GM12878 (cell line): Measurements from ENCODE around the gene PRSS12. TPM values are rescaled to one million over a fixed set of nuclear protein-coding genes. Genes with fewer than 3 reads are reported as not detected.

Source experiments
- ATAC-seq: fragments of 200-7000 bp; cut with Tn5 transposase; 3 replicates; pipeline ENCODE4 v1.9.1; 2020; ENCODE audit warnings: mild to moderate bottlenecking, moderate library complexity
- BruUV-seq: library from RNA; stranded (reverse); fragments of 400-500 nt; replicated peaks from 2 replicates; lab custom pipeline; 2021; lab: Mats Ljungman, UMichigan
- CTCF ChIA-PET: fragments of 300-600 bp; sonication (Branson Sonifier 250); formaldehyde crosslinking; extraction: SDS; loops from one replicate; lab custom pipeline; 2021; ENCODE audit warnings: inconsistent platforms; lab: Yijun Ruan, JAX
- POLR2A ChIA-PET: fragments of 350-600 bp; formaldehyde crosslinking; extraction: SDS; loops from one replicate; lab custom pipeline; 2021; ENCODE audit warnings: inconsistent platforms; lab: Charles Lee
- RAD21 ChIA-PET: fragments of 300-600 bp; sonication (Branson Sonifier 250); formaldehyde crosslinking; loops from one replicate; lab custom pipeline; 2023; ENCODE audit warnings: antibody characterized with exemption; ENCODE audit not compliant: unreplicated experiment; lab: Charles Lee
- SMC1A ChIA-PET: fragments of 300-600 bp; sonication (Branson Sonifier 250); formaldehyde crosslinking; loops from one replicate; lab custom pipeline; 2023; ENCODE audit not compliant: unreplicated experiment, uncharacterized antibody; lab: Charles Lee
- DNase-seq: peaks from one replicate; pipeline ENCODE4 v3.0.0-alpha.2; 2011; ENCODE audit warnings: low read depth, low spot score
- FAIRE-seq: peaks from 3 replicates; lab custom pipeline; 2011; peaks lifted over from hg19 to GRCh38; lab: Jason Lieb, UNC
- H2AFZ ChIP-seq: 2 replicates; pipeline ENCODE4 v1.6.0; 2011; ENCODE audit warnings: low read depth, low read length, control low read depth; ENCODE audit not compliant: control insufficient read depth
- H3K27ac ChIP-seq: 2 replicates; pipeline ENCODE4 v1.5.1; 2011; ENCODE audit warnings: control low read depth; ENCODE audit not compliant: control insufficient read depth, insufficient read depth
- H3K27me3 ChIP-seq, 2 experiments: replicated peaks in 1 of 2; 2 replicates each; pipeline versions ENCODE4 v1.6.0 to v1.6.1; 2011; ENCODE audit warnings: low read length in 1 of 2; ENCODE audit not compliant: control insufficient read depth in 2 of 2, insufficient read depth in 2 of 2
- H3K36me3 ChIP-seq, 2 experiments: 2 replicates each; pipeline ENCODE4 v1.5.1; 2011; ENCODE audit warnings: low read length in 1 of 2; ENCODE audit not compliant: control insufficient read depth in 2 of 2, insufficient read depth in 2 of 2
- H3K4me1 ChIP-seq: 2 replicates; pipeline ENCODE4 v1.6.1; 2011; ENCODE audit warnings: mild to moderate bottlenecking, low read length, moderate library complexity, mixed read lengths; ENCODE audit not compliant: control insufficient read depth, insufficient read depth
- H3K4me2 ChIP-seq: 2 replicates; pipeline ENCODE4 v1.6.0; 2011; ENCODE audit warnings: control low read depth; ENCODE audit not compliant: control insufficient read depth, insufficient read depth
- H3K4me3 ChIP-seq: fragments of 200-600 bp; sonication (generic); 2 replicates; pipeline ENCODE4 v1.5.1; 2016
- H3K79me2 ChIP-seq: 2 replicates; pipeline ENCODE4 v1.6.0; 2011; ENCODE audit warnings: low read length; ENCODE audit not compliant: control insufficient read depth, insufficient read depth
- H3K9ac ChIP-seq: 2 replicates; pipeline ENCODE4 v1.8.0; 2011; ENCODE audit warnings: low read length, control low read depth, mixed read lengths; ENCODE audit not compliant: control insufficient read depth, insufficient read depth
- H3K9me3 ChIP-seq: replicated peaks from 3 replicates; pipeline ENCODE4 v1.5.1; 2011; ENCODE audit warnings: mild to moderate bottlenecking, low read length; ENCODE audit not compliant: control insufficient read depth, insufficient read depth
- H4K20me1 ChIP-seq: 2 replicates; pipeline ENCODE4 v1.6.0; 2011; ENCODE audit not compliant: control insufficient read depth, insufficient read depth
- BCLAF1 ChIP-seq: fragments of 450-650 bp; IDR thresholded peaks from 2 replicates; pipeline ENCODE4 v1.6.1; 2017; ENCODE audit warnings: antibody characterized with exemption, mild to moderate bottlenecking, moderate library complexity
- BHLHE40 ChIP-seq, 2 experiments: fragments of 450-650 bp in 1 of 2; IDR thresholded peaks; 2 replicates each; pipeline ENCODE4 v1.6.1; 2011 to 2017; ENCODE audit warnings: low read depth in 2 of 2, borderline replicate concordance in 1 of 2, improper control_type of control experiment in 1 of 2, low read length in 1 of 2, mild to moderate bottlenecking in 1 of 2
- CBFB ChIP-seq: IDR thresholded peaks from 2 replicates; pipeline ENCODE4 v1.6.1; 2016; ENCODE audit warnings: antibody characterized with exemption, low read depth
- CEBPZ ChIP-seq: fragments of 150-350 bp; IDR thresholded peaks from 2 replicates; pipeline ENCODE4 v1.6.1; 2016; ENCODE audit warnings: low read depth, low read length
- ETV6 ChIP-seq, 2 experiments: fragments of 450-650 bp in 1 of 2; IDR thresholded peaks in 1 of 2; conservative IDR thresholded peaks in 1 of 2; 2 replicates each; pipeline ENCODE4 v1.6.1; 2014; ENCODE audit warnings: antibody characterized with exemption in 1 of 2, borderline replicate concordance in 1 of 2, low read depth in 1 of 2, mild to moderate bottlenecking in 1 of 2, moderate library complexity in 1 of 2
- GATAD2B ChIP-seq: fragments of 450-650 bp; conservative IDR thresholded peaks from 2 replicates; pipeline ENCODE4 v1.6.1; 2017; ENCODE audit warnings: low read depth, mild to moderate bottlenecking, moderate library complexity
- JUNB ChIP-seq: IDR thresholded peaks from 2 replicates; pipeline ENCODE4 v1.6.1; 2016; ENCODE audit warnings: antibody characterized with exemption, mild to moderate bottlenecking
- KDM1A ChIP-seq: fragments of 200-600 bp; sonication (generic); IDR thresholded peaks from 2 replicates; pipeline ENCODE4 v1.6.1; 2016; ENCODE audit warnings: borderline replicate concordance
- NFYA ChIP-seq: IDR thresholded peaks from 2 replicates; pipeline ENCODE4 v1.6.1; 2011; ENCODE audit warnings: low read depth, mild to moderate bottlenecking, low read length, improper control_type of control experiment, borderline replicate concordance
- POU2F2 ChIP-seq: IDR thresholded peaks from 3 replicates; pipeline ENCODE4 v1.6.1; 2011; ENCODE audit warnings: low read depth, mild to moderate bottlenecking, low read length, borderline replicate concordance
- RAD21 ChIP-seq: IDR thresholded peaks from 2 replicates; pipeline ENCODE4 v1.6.1; 2011; ENCODE audit warnings: mild to moderate bottlenecking, low read depth, low read length, moderate library complexity; ENCODE audit not compliant: insufficient read depth
- RUNX3 ChIP-seq: IDR thresholded peaks from 2 replicates; pipeline ENCODE4 v1.6.1; 2012; ENCODE audit warnings: low read length, inconsistent platforms
- SIN3A ChIP-seq: IDR thresholded peaks from 2 replicates; pipeline ENCODE4 v1.6.1; 2012; ENCODE audit warnings: low read depth, low read length, improper control_type of control experiment
- SP1 ChIP-seq: IDR thresholded peaks from one replicate; pipeline ENCODE4 v1.6.1; 2011; ENCODE audit warnings: low read depth, low read length
- STAT1 ChIP-seq: fragments of 450-650 bp; conservative IDR thresholded peaks from 2 replicates; pipeline ENCODE4 v1.6.1; 2014; ENCODE audit warnings: antibody characterized with exemption, mild to moderate bottlenecking
- TBL1XR1 ChIP-seq: IDR thresholded peaks from 2 replicates; pipeline ENCODE4 v1.6.1; 2012; ENCODE audit warnings: low read depth, low read length, improper control_type of control experiment
- TCF3 ChIP-seq: IDR thresholded peaks from 2 replicates; pipeline ENCODE4 v1.6.1; 2012; ENCODE audit warnings: low read depth, mild to moderate bottlenecking, low read length, borderline replicate concordance; ENCODE audit not compliant: insufficient read depth
- TCF7 ChIP-seq: IDR thresholded peaks from 2 replicates; pipeline ENCODE4 v1.6.1; 2014; ENCODE audit warnings: antibody characterized with exemption, borderline replicate concordance
- WGBS: methylation state at CpG from one replicate; pipeline ENCODE4 v1.1.6; 2016; ENCODE audit warnings: low lambda C conversion rate; ENCODE audit not compliant: insufficient replicate concordance, insufficient coverage; ENCODE audit errors: missing lambda C conversion rate; 5-methylcytosine and 5-hydroxymethylcytosine counted together
- in situ Hi-C: fragments of 300-500 bp; cut with MboI; formaldehyde crosslinking; loops from 9 replicates; pipeline ENCODE4 v1.14.3; 2018; ENCODE audit warnings: mixed read lengths
- intact Hi-C: fragments of 100-400 bp; cut with micrococcal nuclease; formaldehyde crosslinking; loops from one replicate; pipeline ENCODE4 v1.14.2; 2022; ENCODE audit not compliant: unreplicated experiment
- polyA plus RNA-seq, 11 experiments: library from polyadenylated mRNA; depleted of rRNA in 4 of 11; unstranded in 6 of 11; stranded (reverse) in 5 of 11; fragments of >200 nt; fragmentation: Nextera tagmentation in 4 of 11; fragmentation: Illumina TruSeq in 1 of 11; extraction: Ambion mirVana in 4 of 11; extraction: Trizol in 1 of 11; gene quantifications; 1 replicate in 1 of 11; 2 replicates in 10 of 11; pipeline versions ENCODE4 v1.2.1 to v1.2.3, GENCODE V29; 2011 to 2016; ENCODE audit warnings: inconsistent platforms in 2 of 11, missing spikeins in 2 of 11, low read depth in 1 of 11
- total RNA-seq, 4 experiments: library from RNA; depleted of rRNA in 3 of 4; stranded (reverse); fragments of >200 nt in 3 of 4; fragmentation: Illumina TruSeq in 1 of 4; extraction: Trizol in 1 of 4; gene quantifications; 2 replicates each; pipeline versions ENCODE4 v1.2.1 to v1.2.3, GENCODE V29; 2013 to 2021

PRSS12 gene
- total and polyA plus RNA-seq, 10 of the 15 experiments (the other 5 are each of a cell fraction or from before 2014, with no cell fraction given), result 0.04 to 0.34 (median 0.11) TPM; not detected in 2

- ChIA-PET POLR2A (no interaction called here), RAD21 (no interaction called here), SMC1A (no interaction called here), CTCF (no interaction called here)
- in situ Hi-C loops, result no loop called here
- Histone ChIP-seq H3K27me3 (no peaks in the 10 kb centered on the region), H3K4me1 (no peaks in the 10 kb centered on the region), H3K36me3 (no peaks in the 10 kb centered on the region), H3K9ac (no peak overlapping the region), H4K20me1 (no peaks in the 10 kb centered on the region), H3K79me2 (no peaks in the 10 kb centered on the region), H2AFZ (no peak overlapping the region), H3K27ac (no peak overlapping the region), H3K4me2 (no peak overlapping the region), H3K9me3 (no peaks in the 10 kb centered on the region), H3K4me3 (no peak overlapping the region)
- FAIRE-seq, result no peak
- intact Hi-C loops, result no loop called here
- no TSS peak for BruUV-seq
- no peak for DNase-seq
- ATAC-seq, result no peak
- WGBS, result 31% methylated on average over 2 of the region's 2 CpGs
- TF ChIP-seq CEBPZ, result no peak
- no peak for TF ChIP-seq TBL1XR1
- TF ChIP-seq JUNB, result no peak
- no peak for TF ChIP-seq NFYA
- no peak for TF ChIP-seq CBFB
- no peak for TF ChIP-seq TCF7
- no peak for TF ChIP-seq BCLAF1
- TF ChIP-seq RAD21, result no peak
- TF ChIP-seq STAT1, result no peak
- no peak for TF ChIP-seq SIN3A
- TF ChIP-seq POU2F2, result no peak
- no peak for TF ChIP-seq GATAD2B
- TF ChIP-seq BHLHE40 (IDR thresholded peaks at IDR 0.05; ENCODE audit: borderline replicate concordance in 1 of 2, low read depth in 2 of 2, low read length in 1 of 2), result no peak
- TF ChIP-seq TCF3, result no peak
- no peak for TF ChIP-seq KDM1A
- TF ChIP-seq ETV6 (conservative IDR thresholded peaks at IDR 0.05 in 1 of 2, IDR thresholded peaks at IDR 0.05 in 1 of 2; ENCODE audit: borderline replicate concordance in 1 of 2, low read depth in 1 of 2), result no peak
- TF ChIP-seq RUNX3, result no peak
- TF ChIP-seq SP1, result no peak
Observed at GRCh38 chr4:118317691-118318090, 35.1 kb downstream of the PRSS12 start.
